Tibial nerve (tissue), 3 donors: ENCODE data around the gene SUSD5.

Source experiments
- POLR2A ChIP-seq, 2 donors: fragments of 450-650 bp; IDR thresholded peaks; one replicate each; pipeline ENCODE4 v1.6.1; 2017; ENCODE audit warnings: antibody characterized with exemption in 2 of 2, mild to moderate bottlenecking in 2 of 2, moderate library complexity in 2 of 2
- TF ChIP-seq, protein P1 (sequence below), 5 experiments: fragments of 200-600 bp in 3 of 5; fragments of 450-650 bp in 2 of 5; sonication (generic) in 3 of 5; IDR thresholded peaks; one replicate each; pipeline ENCODE4 v1.5.1; 2016 to 2019; ENCODE audit warnings: antibody characterized with exemption in 5 of 5, mild to moderate bottlenecking in 3 of 5, moderate library complexity in 2 of 5

GRCh38 chr3:33137691-33138090 is 80.9 kb downstream of the SUSD5 start:
- TF ChIP-seq, protein P1, sequence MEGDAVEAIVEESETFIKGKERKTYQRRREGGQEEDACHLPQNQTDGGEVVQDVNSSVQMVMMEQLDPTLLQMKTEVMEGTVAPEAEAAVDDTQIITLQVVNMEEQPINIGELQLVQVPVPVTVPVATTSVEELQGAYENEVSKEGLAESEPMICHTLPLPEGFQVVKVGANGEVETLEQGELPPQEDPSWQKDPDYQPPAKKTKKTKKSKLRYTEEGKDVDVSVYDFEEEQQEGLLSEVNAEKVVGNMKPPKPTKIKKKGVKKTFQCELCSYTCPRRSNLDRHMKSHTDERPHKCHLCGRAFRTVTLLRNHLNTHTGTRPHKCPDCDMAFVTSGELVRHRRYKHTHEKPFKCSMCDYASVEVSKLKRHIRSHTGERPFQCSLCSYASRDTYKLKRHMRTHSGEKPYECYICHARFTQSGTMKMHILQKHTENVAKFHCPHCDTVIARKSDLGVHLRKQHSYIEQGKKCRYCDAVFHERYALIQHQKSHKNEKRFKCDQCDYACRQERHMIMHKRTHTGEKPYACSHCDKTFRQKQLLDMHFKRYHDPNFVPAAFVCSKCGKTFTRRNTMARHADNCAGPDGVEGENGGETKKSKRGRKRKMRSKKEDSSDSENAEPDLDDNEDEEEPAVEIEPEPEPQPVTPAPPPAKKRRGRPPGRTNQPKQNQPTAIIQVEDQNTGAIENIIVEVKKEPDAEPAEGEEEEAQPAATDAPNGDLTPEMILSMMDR (IDR thresholded peaks at IDR 0.05), result no peak
- TF ChIP-seq POLR2A (IDR thresholded peaks at IDR 0.05), result no peak
